OCI-LY1 (cell line): ENCODE measurements around the gene MED26.

Experiments
- CTCF ChIP-seq: fragments of 200-600 bp; sonication (generic), shearing (Covaris generic); IDR thresholded peaks from 2 replicates; pipeline ENCODE4 v1.5.1; 2017; ENCODE audit warnings: mild to moderate bottlenecking, antibody characterized with exemption, low read length, moderate library complexity, mixed read lengths
- EZH2 ChIP-seq: fragments of 200-600 bp; sonication (generic), shearing (Covaris generic); IDR thresholded peaks from 2 replicates; pipeline ENCODE4 v1.8.0; 2017; ENCODE audit warnings: borderline replicate concordance, mixed run types, mild to moderate bottlenecking, antibody characterized with exemption, low read length, moderate library complexity, mixed read lengths

GRCh38 chr19:16541526-16542044, 86.4 kb downstream of the MED26 start:
- TF ChIP-seq CTCF (no peak), EZH2 (no peak)
